ENCODE results near the gene TRIM21.
A peak's percentile ranks its signal among the peaks of the same experiment; 100 is the strongest.
"Not testable (repeated sequence)": the region's sequence is repeated elsewhere in the genome, so short reads cannot be mapped to it uniquely, and the experiment has no call there.

TRIM21 gene

DNA sequence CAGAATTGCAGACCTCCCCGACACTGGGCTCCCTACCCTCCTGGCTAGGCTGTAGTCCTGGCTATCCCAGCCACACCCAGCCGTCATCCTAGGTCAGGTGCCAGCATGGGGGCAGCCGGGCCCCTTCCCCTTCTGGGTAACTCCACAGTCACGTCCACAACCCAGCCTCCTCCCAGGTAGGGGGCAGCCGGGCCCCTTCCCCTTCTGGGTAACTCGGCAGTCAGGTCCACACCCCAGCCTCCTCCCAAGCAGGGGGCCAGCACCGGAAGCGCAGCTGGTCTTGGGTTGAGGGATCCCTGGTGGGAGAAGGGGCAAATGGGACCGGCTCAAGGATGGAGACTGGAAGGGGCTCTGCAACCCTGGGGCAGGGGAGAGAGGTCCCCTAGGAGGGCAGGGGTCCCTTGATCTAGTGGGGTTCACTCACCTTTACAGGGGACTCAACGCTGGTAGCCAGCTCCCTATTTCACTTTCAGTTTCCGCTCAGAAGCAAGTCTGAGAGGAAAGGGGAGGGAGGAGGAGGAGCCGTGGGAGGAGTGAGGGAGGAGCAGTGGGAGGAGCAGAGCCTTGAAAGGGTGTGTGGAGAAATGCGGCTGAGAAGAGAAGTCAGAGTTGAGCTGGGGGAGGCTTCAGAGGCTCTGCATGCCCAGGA lies at the start of gene TRIM21:
Gene TRIM21, minus strand, starts transcription at position 494 of the 649 bp plus-strand sequence. CDS start 3,293 bp downstream, outside the sequence.
- DNase-seq (ENCODE audit: low read depth in 2 of 2): peak; percentile 81 to 87

DNA sequence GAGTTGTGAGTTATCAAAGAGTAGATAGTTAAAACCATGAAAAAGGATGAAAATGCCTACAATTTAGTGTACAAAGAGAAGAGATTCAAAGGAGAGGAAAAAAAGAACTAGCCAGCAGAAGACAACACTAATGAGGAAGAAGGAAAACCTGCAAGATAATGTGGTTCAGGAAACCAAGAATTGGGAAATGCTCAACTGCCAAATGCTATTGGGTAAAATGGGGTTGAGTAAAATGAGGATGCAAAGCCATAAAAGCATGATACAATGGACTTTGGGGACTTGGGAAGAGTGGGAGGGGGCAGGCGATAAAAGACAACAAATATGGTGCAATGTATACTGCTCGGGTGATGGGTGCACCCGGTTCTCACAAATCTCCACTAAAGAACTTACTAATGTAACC lies 48.0 kb upstream of the TRIM21 start:
- DNase-seq (ENCODE audit: low read depth in 2 of 2): no peak

GRCh38 chr11:4436411-4436810 lies 42.9 kb upstream of the TRIM21 start:
- DNase-seq (ENCODE audit: low read depth in 2 of 2): no peak

- DNase-seq (ENCODE audit: low read depth in 2 of 2): no peak
These were observed 40.4 kb upstream of the TRIM21 start for GRCh38 chr11:4433856-4434255.

- no peak for DNase-seq (ENCODE audit: low read depth in 2 of 2)
These were observed 36.5 kb upstream of the TRIM21 start for GRCh38 chr11:4430051-4430450.

- no peak for DNase-seq (ENCODE audit: low read depth in 2 of 2)
These were observed 24.9 kb upstream of the TRIM21 start for GRCh38 chr11:4418403-4418802.

- no peak for DNase-seq (ENCODE audit: low read depth in 2 of 2)
These were observed 23.3 kb upstream of the TRIM21 start for GRCh38 chr11:4416816-4417215.

DNA sequence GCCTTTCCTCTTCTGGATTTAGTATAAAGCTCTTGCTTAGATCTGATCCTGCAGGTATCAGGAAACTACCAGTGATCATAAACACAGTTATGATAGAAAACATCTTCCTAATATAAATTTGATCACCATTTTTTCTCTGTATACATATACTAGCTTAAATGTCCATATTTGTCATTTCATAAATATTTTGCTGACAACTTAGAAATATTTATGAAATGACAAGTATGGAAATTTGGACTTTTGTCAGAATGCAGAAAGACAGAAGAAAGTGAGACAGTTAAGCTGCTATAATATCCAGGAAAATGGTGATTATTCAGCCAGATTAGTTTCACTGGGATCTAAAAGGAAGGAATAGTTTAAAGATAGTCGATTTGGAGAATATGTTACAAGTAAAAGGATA lies 22.8 kb upstream of the TRIM21 start:
- DNase-seq (ENCODE audit: low read depth in 2 of 2): no peak

- not testable (repeated sequence) for DNase-seq (ENCODE audit: low read depth in 2 of 2)
These were observed 12.7 kb upstream of the TRIM21 start for GRCh38 chr11:4406206-4406605.

DNA sequence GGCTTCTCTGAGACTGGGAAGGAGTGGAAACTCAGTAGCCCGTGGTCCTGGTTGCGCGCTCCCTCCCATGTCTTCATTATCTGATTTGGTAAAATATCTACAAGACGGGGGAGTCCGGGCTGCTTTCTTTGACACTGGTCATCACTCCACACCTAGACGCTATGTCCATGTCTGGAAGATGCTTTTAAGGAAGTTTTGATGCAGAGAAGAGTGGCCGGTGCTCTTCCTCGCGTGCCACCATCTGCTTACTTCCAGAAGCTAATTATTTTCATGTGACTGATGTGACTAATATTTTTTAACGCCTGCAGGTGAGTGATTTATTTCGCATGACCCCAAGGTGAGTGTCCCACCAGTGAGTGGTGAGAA lies 339 bp upstream of the TRIM21 start:
- DNase-seq (ENCODE audit: low read depth in 2 of 2): no peak

GRCh38 chr11:4388221-4388620 lies 5.3 kb downstream of the TRIM21 start:
- DNase-seq (ENCODE audit: low read depth in 2 of 2): no peak

DNA sequence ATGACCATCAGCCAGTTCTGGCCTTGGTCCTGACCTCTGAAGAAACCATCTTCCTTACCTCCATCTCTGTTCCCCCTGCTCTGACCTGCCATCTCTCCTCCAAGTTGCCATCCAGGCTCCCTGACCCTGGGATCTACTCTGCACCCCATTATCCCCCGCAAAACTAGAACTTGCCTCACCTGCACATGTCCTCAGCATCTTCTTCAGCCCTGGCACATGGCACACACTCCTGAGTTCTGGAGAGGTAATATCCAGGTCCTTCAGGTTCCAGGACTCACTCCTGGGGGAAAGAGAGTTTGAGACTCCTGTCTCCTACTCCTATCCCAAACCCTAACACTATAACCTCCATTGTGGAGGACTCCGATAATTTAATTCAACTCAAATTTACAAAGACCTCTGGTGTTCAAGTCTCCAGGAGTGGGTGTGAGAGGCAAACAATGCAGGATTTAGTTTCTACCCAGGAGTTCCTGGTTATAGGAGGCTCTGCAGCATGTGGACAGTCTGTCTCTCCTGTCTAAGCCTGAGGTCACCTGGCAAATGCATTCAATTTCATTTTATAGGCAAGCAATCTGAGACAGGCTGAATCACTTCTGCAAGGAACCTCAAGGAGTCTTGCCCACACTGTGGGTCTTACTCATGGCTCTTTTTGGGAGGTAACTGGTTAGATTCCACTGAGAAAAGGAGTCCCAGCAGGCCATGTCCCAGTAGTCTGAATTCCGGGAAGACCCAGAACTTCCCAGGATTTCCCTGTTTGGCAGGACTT lies 7.3 kb downstream of the TRIM21 start:
- no peak for DNase-seq (ENCODE audit: low read depth in 2 of 2)

- no peak for DNase-seq (ENCODE audit: low read depth in 2 of 2)
These were observed 11.6 kb downstream of the TRIM21 start for GRCh38 chr11:4381901-4382300.

DNA sequence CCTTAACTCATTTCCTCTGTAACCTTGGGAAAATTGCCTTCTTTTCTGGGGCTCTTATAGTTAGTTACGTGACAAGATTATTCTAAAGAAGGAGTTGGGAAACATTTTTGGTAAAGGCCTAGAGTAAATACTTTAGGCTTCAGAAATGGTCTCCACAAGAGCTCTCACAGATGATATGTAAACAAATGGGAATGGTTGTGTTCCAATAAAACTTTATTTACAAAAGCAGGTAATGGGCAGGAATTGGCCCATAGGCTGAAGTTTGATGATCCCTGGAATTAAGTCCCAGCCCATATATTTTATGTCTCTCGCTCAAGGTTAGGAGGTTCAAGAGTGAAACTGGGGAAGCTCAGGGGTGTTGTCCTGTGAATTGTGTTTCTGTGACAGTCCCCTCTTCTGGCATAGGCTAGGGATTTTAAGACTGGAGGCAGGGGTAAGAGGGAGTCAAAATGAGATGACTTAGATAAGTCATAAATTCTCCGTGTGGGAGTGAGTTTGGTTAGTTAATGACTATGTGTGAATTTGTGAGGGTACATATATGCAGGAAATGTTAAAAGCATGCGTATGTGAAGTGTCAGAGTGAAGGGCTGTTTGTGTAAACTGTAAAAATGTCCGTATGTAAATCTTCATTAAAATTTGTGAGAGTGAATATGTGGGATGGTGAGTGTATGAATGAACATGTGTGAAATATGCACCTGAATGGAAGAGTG lies 17.9 kb downstream of the TRIM21 start:
- no peak for DNase-seq (ENCODE audit: low read depth in 2 of 2)

GRCh38 chr11:4370166-4370565 lies 23.3 kb downstream of the TRIM21 start:
- no peak for DNase-seq (ENCODE audit: low read depth in 2 of 2)

GRCh38 chr11:4368286-4368685 lies 25.2 kb downstream of the TRIM21 start, which contains the start of gene OR52B4:
OR52B4 (minus strand) TSS chr11:4368386; CDS start chr11:4368295, 91 bp downstream.
- no peak for DNase-seq (ENCODE audit: low read depth in 2 of 2)

DNA sequence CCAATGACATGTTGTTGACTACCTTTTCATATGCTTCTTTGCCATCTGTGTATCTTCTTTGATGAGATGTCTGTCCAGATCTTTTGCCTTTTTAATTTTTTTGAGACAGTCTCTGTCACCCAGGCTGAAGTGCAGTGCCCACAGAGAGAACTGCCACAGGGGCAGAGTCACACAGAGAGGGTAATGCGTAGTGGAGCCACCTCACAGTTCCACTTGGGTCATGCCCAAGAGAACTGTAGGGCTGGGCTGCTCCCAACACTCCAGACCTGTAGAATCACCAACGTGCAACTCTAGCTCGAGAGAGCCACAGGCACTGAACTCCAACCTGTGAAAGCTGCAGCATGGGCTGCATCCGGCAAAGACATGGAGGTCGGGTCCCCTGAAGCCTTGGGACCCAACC lies 45.4 kb downstream of the TRIM21 start:
- DNase-seq (ENCODE audit: low read depth in 2 of 2): not testable (repeated sequence)

DNA sequence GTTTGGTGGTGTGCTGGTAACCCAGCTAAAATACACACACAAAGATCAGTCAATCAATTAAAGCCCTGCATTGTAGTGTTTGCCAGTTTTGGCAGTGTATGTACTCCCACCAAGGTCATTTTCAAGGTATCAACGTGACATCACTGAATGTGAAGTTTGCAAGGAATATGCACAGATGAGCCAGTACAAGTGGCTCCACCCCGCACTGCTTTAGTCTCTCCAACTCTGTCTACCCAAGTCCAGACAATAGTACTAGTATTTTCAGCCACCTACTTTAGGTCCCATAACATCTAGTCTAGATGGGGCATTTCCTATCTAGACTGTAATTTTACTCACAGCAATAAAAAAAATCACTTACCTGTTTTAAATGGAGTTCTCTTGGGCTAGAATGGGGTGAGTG lies 48.1 kb downstream of the TRIM21 start:
- not testable (repeated sequence) for DNase-seq (ENCODE audit: low read depth in 2 of 2)
